ENCODE results near the gene KIAA0513. TPM values are rescaled to one million over a fixed set of nuclear protein-coding genes. Genes with fewer than 3 reads are reported as not detected.

Gene KIAA0513
- total RNA-seq, 4 donors from 2014 or later: 5.5 to 13.8 (median 11.7) TPM

DNA sequence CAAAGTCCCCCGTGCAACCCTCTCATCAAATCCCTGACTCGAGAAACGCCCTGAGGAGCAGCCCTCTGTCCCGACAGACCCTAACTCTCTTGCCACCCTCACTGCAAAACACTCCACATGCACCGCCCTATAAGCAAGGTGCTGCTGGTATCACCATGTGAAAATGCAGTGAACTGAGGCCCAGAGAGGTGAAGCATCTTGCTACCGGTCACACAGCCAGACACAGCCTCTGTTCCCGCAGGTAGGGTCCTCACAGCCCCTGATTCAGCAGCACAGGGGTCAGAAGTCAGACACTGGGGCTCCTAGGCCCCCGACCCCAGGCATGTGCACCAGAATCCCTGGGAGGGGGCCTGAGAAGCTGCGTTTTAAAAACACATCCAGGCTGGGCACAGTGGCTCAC lies 83.6 kb downstream of the KIAA0513 start:
- TF ChIP-seq, protein P1, sequence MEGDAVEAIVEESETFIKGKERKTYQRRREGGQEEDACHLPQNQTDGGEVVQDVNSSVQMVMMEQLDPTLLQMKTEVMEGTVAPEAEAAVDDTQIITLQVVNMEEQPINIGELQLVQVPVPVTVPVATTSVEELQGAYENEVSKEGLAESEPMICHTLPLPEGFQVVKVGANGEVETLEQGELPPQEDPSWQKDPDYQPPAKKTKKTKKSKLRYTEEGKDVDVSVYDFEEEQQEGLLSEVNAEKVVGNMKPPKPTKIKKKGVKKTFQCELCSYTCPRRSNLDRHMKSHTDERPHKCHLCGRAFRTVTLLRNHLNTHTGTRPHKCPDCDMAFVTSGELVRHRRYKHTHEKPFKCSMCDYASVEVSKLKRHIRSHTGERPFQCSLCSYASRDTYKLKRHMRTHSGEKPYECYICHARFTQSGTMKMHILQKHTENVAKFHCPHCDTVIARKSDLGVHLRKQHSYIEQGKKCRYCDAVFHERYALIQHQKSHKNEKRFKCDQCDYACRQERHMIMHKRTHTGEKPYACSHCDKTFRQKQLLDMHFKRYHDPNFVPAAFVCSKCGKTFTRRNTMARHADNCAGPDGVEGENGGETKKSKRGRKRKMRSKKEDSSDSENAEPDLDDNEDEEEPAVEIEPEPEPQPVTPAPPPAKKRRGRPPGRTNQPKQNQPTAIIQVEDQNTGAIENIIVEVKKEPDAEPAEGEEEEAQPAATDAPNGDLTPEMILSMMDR (IDR thresholded peaks at IDR 0.05; ENCODE audit: low read depth): no peak

DNA sequence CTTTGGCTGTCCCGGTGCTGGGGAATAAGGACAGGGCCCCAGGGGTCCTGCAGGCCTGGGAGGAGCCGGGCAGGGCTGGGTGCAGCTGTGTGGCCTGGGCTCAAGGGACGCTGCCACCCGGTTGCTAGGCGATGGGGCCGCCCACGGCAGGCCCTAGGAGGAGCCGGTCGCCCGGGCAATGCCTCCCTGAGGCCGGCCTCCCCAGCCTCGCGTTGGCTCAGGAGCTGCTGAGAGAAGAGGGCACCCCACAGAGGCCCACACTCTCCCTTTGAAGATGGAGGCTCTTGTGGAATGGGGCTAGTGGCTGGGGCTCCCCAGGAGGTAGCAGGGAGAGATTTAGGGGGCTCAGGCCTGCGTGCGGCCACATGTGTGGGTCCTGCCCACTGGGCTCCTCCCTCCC lies 84.8 kb downstream of the KIAA0513 start, which contains the start of gene CIBAR2:
CIBAR2 (minus strand) TSS at position 109 of the 400 bp plus-strand sequence. CDS start 120 bp downstream, outside the sequence.
- TF ChIP-seq, protein P1 (IDR thresholded peaks at IDR 0.05; ENCODE audit: low read depth): no peak

DNA sequence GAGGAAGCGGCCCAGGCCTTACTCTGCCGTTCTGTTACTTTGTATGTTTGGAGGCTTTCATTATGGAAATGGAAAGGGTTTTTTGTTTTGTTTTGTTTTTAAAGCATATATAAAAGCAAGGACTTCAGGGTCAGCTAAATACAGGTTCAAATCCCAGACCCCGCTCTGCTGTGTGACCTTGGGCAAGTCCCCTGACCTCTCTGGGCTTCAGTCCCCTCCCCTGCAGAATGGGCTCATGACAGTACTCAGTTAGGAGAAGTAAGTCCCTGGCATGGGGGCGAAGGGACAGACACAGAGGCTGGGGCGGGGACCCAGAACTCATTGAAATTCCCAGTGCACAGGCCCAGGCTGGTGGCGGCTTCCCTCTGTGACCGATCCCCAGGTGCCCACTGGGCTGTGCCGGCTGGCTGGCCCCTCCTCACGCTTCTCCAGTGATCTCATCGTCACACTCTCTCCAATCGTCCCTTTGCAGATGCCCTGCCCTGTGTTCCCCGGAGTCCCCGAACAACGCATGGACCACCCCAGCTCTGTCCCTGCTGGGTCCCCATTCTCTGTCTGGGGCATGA lies 85.7 kb downstream of the KIAA0513 start:
- TF ChIP-seq, protein P1 (IDR thresholded peaks at IDR 0.05; ENCODE audit: low read depth): no peak

DNA sequence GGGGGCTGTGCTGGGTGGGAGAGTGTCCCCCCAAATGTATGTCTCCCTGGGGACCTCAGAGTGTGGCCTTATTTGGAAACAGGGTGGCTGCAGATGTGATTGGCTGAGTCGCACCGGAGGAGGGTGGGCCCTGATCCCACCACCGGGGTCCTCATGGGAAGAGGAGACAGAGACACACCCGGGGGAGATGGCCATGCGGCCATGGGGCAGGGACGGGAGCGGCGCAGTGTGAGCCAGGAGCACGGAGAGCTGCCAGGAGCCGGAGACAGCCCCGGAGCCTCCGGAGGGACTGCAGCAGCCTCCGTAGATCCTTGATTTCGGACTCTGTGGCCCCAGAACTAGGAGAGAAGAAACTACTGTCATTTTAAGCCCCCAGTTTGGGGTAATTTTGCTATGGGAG lies 86.3 kb downstream of the KIAA0513 start:
- TF ChIP-seq, protein P1 (IDR thresholded peaks at IDR 0.05; ENCODE audit: low read depth): no peak

DNA sequence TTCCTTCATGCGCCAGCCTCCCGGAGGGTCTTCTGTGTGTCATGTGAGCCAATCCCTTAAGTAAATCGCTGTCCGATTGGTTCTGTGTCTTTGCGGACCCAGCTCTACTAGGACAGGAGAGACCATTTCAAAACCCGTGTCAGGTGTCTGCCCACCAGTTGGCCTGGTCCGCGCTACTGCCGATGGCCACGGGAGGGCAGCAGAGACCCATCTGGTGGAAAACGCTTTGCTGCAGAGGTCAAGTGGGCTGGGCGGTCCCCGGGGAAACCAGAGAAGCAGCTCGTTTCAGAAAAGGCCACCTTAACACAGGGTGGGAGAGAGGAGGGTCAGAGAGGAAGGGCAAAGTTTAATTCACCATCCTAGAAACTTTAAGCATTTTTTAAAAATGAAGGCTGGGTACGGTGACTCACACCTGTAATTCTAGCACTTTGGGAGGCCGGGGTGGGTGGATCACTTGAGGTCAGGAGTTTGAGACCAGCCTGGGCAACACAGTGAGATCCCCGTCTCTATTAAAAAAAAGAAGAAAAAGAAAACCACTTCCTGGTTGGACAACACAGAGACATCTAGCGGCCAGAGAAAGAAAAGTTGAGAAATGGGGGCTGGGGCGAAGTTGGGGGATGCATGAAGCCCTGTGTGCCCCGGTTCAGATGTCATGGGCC lies 87.4 kb downstream of the KIAA0513 start:
- TF ChIP-seq, protein P1 (IDR thresholded peaks at IDR 0.05; ENCODE audit: low read depth): no peak

DNA sequence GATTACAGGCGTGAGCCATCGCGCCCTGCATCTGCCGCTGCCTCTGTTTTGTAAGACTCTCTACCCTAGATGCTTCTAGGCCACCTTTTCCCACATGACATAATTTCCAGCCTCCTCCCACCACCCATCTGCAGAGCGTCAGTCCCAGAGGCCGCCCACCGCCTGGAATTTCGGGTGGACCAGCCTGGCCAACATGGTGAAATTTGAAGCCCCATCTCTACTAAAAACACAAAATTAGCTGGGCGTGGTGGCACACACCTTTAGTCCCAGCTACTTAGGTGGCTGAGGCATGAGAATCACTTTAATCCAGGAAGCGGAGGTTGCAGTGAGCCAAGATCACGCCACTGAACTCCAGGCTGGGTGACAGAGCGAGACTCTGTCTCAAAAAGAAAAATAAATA lies 89.8 kb downstream of the KIAA0513 start:
- TF ChIP-seq, protein P1 (IDR thresholded peaks at IDR 0.05; ENCODE audit: low read depth): no peak

DNA sequence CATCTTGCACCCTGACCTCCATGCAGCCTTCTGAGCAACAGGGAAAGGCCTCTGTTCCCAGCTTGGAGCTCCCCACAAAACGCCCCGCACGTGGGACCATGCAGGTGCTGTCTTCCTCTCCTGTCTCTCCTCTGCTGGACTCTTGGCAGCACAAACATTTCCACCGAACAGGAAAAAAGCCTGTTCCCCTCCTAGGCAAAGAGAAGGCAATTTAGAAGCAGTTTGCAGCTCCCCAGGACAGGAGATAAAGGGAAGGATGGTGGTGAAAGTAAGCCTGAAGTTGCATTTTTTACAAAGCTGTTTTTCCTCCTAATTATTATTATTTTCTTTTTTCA lies 92.4 kb downstream of the KIAA0513 start:
- TF ChIP-seq, protein P1 (IDR thresholded peaks at IDR 0.05; ENCODE audit: low read depth): no peak
